HG02973 (cell line): ENCODE measurements around the gene NDUFV1.
"Not testable (repeated sequence)": the region's sequence is repeated elsewhere in the genome, so short reads cannot be mapped to it uniquely, and the experiment has no call there.

Experiments used
- ATAC-seq: cut with Tn5 transposase; IDR thresholded peaks from one replicate; pipeline ENCODE4 v1.9.1; 2021; ENCODE audit warnings: moderate library complexity; ENCODE audit not compliant: unreplicated experiment

Gene NDUFV1

DNA sequence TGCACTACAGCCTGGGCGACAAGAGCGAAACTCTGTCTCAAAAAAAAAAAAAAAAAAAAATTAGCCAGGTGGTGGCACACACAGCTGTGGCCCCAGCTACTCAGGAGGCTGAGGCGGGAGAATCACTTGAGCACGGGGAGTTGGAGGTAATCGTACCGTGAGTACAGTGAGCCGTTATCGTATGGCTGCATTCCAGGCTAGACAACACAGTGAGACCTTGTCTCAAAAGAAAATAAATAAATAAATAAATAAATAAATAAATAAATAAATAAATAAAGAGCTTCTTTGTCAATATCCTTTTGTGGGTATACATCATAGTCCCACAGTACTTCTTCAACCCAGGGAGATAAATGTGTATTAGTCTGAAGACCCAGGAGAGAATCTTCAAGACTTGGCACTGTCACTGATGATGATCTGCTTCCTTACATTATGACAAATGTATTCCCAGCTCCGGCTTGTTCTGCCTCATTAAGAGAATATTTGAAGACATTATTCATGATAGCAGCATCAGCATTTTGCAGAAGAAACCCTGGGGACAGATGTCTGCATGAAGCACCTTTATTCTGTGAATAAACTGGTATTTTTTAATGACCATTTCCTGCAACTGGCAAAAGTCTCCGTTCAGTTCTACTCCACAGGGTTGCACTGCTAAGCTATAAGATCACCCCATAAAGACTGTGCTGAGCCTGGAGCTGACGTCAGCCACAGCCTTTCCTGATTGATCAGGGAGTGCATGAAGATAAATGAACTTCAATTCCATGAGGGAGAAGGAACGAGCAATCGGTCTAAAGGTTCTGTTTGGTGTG is 45.4 kb downstream of the NDUFV1 start:
- ATAC-seq: no peak

DNA sequence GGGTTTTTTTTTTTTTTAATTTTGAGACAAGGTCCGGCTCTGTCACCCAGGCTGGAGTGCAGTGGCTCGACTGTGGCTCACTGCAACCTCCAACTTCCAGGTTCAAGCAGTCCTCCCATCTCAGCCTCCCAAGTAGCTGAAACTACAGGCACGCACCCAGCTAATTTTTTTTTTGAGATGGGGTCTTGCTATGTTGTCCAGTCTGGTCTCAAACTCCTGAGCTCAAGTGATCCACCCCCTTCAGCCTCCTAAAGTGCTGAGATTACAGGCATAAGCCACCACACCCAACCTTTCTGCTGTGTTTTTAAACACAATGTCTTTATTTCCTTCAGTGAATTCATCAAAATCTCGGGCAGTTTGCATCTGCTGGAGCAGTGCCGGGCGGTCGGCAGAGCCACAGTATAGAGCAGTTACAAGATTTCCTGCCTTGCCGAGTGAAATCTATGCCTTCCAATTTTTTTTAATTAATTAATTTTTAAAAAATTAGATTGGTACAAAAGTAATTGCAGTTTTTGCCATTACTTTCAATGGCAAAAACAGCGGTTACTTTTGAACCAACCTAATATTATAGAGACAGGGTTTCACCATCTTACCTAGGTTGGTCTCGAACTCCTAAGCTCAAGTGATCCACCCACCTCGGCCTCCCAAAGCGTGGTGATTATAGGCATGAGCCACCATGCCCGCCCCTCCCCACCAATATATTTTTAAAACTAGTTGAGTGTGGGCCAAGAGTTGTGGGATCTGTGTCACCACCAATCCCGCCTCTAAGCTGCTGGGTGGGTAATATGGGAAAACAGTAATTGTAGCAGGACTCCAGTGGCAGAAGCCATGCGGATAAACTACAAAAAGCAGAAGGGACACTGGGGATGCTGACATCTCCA is 46.5 kb downstream of the NDUFV1 start:
- no peak for ATAC-seq

DNA sequence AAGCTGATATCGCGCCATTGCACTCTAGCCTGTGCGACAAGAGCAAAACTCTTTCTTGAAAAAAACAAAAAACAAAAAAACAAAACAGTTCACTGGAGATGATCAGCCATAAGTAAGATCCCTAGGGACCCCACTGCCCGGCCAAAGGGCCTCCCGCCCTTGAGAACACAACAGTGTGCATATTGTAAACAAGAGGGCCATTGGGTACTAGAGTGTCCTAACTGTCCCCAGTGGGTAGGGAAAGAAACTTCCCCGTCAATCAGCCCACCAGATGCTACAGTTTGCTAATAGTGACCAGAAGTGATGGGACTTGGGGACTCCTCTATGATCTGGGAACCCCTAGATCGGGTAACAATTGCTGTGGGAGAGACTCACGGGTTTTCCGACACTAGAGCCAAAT is 47.5 kb downstream of the NDUFV1 start:
- no peak for ATAC-seq

DNA sequence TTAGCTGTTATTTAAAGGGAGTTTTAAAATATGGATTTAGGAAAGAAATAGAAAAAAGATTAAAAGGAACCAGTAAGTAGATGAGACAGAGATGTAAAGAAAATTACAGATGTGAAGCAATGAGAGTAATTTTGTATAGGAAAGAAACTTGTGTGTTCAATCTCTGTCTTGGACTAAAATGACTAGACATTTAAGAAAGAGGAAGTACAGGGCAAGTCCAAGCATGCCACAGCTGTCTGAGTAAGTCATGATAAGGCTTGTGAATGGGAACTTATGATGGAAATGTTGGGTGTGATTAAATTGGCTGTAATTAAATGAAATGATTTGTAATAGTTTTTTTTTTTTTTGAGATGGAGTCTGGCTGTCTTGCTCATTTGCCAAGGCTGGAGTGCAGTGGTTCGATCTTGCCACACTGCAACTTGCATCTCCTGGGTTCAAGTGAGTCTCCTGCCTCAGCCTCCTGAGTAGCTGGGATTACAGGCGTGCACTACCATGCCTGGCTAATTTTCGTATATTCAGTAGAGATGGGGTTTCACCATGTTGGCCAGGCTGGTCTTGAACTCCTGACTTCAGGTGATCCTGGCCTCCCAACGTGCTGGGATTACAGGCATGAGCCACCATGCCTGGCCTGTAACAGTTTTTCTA is 49.7 kb downstream of the NDUFV1 start:
- ATAC-seq: no peak

DNA sequence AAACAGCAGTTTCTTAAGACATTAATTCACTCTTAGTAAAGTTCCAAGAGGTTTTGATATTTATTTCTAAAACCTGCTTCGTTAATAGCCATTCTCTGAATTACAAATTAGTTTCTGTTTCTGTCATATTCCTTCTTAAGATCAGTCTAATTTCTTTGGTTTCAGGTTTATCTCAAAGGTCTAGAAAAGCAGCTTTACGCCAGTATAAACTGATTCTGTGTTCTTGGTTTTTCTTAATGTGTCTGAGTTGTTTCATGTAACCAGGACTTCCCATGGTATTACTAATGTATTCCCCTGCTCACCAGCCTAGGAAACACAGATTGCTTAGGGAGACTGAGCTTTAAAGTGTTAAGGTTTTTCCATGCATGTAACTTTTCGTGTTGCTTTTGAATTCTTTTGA is 50.6 kb downstream of the NDUFV1 start:
- no peak for ATAC-seq

DNA sequence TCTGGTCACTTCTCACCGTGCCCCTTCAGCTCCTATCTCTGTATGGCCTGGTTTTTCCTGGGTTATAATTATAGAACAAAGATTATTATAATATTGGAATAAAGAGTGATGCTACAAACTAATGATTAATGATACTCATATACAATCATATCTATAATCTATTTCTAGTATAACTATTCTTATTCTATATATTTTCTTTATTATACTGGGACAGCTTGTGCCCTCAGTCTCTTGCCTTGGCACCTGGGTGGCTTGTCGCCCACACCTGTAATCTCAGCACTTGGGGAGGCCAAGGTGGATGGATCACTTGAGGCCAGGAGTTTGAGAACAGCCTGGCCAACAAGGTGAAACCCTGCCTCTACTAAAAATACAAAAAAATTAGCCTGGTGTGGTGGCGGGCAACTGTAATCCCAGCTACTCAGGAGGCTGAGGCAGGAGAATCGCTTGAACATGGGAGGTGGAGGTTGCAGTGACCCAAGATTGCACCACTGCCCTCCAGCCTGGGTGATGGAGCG is 53.0 kb downstream of the NDUFV1 start:
- ATAC-seq: not testable (repeated sequence)

DNA sequence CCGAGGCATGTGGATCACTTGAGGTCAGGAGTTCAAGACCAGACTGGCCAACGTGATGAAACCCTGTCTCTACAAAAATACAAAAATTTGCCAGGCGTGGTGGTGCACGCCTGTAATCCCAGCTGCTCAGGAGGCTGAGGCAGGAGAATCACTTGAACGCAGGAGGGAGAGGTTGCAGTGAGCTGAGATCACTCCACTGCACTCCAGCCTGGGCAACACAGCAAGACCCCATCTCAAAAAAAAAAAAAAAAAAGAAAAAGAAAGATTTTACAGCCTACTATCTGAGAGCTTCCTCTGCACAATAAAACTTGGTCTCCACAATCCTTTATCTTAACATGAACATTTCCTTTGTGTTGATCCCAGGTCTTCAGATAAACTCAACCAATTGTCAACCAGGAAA is 54.0 kb downstream of the NDUFV1 start:
- ATAC-seq: not testable (repeated sequence)
